HG03565 (cell line): ENCODE data around the gene SPATA13.

Source experiments
- ATAC-seq: cut with Tn5 transposase; IDR thresholded peaks from one replicate; pipeline ENCODE4 v1.9.1; 2021; ENCODE audit warnings: mild to moderate bottlenecking, moderate library complexity; ENCODE audit not compliant: unreplicated experiment

SPATA13 gene

GRCh38 chr13:24220086-24220703 lies 59.7 kb downstream of the SPATA13 start:
- ATAC-seq: peak; percentile 40

- ATAC-seq: no peak
These were observed 60.5 kb downstream of the SPATA13 start for GRCh38 chr13:24221007-24221406.

- no peak for ATAC-seq
These were observed 62.2 kb downstream of the SPATA13 start for GRCh38 chr13:24222756-24223155.

GRCh38 chr13:24223341-24224231 lies 63.1 kb downstream of the SPATA13 start:
- ATAC-seq: no peak

GRCh38 chr13:24224232-24224680 lies 63.7 kb downstream of the SPATA13 start:
- no peak for ATAC-seq

GRCh38 chr13:24225062-24225461 lies 64.5 kb downstream of the SPATA13 start:
- no peak for ATAC-seq

GRCh38 chr13:24225930-24226329 lies 65.4 kb downstream of the SPATA13 start:
- no peak for ATAC-seq

- no peak for ATAC-seq
These were observed 66.2 kb downstream of the SPATA13 start for GRCh38 chr13:24226762-24227161.

- ATAC-seq: no peak
These were observed 68.4 kb downstream of the SPATA13 start for GRCh38 chr13:24228852-24229458.

GRCh38 chr13:24230428-24231072 lies 70.0 kb downstream of the SPATA13 start:
- no peak for ATAC-seq

- no peak for ATAC-seq
These were observed 70.9 kb downstream of the SPATA13 start for GRCh38 chr13:24231377-24231776.

- ATAC-seq: no peak
These were observed 71.5 kb downstream of the SPATA13 start for GRCh38 chr13:24232037-24232436.

GRCh38 chr13:24232474-24232873 lies 72.0 kb downstream of the SPATA13 start:
- no peak for ATAC-seq

GRCh38 chr13:24233351-24233901 lies 72.9 kb downstream of the SPATA13 start:
- ATAC-seq: no peak

- ATAC-seq: no peak
These were observed 73.8 kb downstream of the SPATA13 start for GRCh38 chr13:24234200-24234915.

GRCh38 chr13:24237356-24237755 lies 76.8 kb downstream of the SPATA13 start:
- no peak for ATAC-seq

GRCh38 chr13:24241336-24241735 lies 80.8 kb downstream of the SPATA13 start:
- no peak for ATAC-seq

- ATAC-seq: no peak
These were observed 81.6 kb downstream of the SPATA13 start for GRCh38 chr13:24242100-24242499.

- no peak for ATAC-seq
These were observed 82.8 kb downstream of the SPATA13 start for GRCh38 chr13:24243302-24243701.

- no peak for ATAC-seq
These were observed 84.3 kb downstream of the SPATA13 start for GRCh38 chr13:24244802-24245201.
